H1 (cell line): ENCODE data around the gene ACOT12.

Experiments
- BRCA1 ChIP-seq: IDR thresholded peaks from 2 replicates; pipeline ENCODE4 v1.6.1; 2012; ENCODE audit warnings: low read depth, low read length, improper control_type of control experiment
- CHD2 ChIP-seq: IDR thresholded peaks from 2 replicates; pipeline ENCODE4 v1.6.1; 2012; ENCODE audit warnings: low read length, improper control_type of control experiment
- CTCF ChIP-seq, 3 experiments: IDR thresholded peaks; 1 replicate in 2 of 3; 2 replicates in 1 of 3; pipeline versions ENCODE4 v1.5.1 to v1.6.1; 2011; ENCODE audit warnings: low read length in 3 of 3, mild to moderate bottlenecking in 3 of 3, inconsistent platforms in 2 of 3, low read depth in 1 of 3, moderate library complexity in 1 of 3; ENCODE audit not compliant: insufficient read depth in 1 of 3; ENCODE audit errors: control extremely low read depth in 1 of 3
- EP300 ChIP-seq, 2 experiments: IDR thresholded peaks; 1 replicate in 1 of 2; 2 replicates in 1 of 2; pipeline ENCODE4 v1.6.1; 2011 to 2012; ENCODE audit warnings: low read depth in 2 of 2, low read length in 2 of 2, mild to moderate bottlenecking in 2 of 2, borderline replicate concordance in 1 of 2, inconsistent platforms in 1 of 2, moderate library complexity in 1 of 2
- EZH2 ChIP-seq: fragments of 200-600 bp; sonication (generic); IDR thresholded peaks from 2 replicates; pipeline ENCODE4 v1.7.1; 2012; ENCODE audit warnings: low read depth, mild to moderate bottlenecking, moderate library complexity, low read length, inconsistent platforms; ENCODE audit not compliant: severe bottlenecking
- HDAC6 ChIP-seq: IDR thresholded peaks from one replicate; pipeline ENCODE4 v1.7.1; 2012; ENCODE audit warnings: low read depth, mild to moderate bottlenecking, inconsistent platforms, low read length, moderate library complexity
- PHF8 ChIP-seq: fragments of 200-600 bp; sonication (generic); conservative IDR thresholded peaks from 2 replicates; pipeline ENCODE4 v1.7.1; 2012; ENCODE audit warnings: low read depth, mild to moderate bottlenecking, inconsistent platforms, low read length, moderate library complexity
- POLR2A ChIP-seq, 2 experiments: IDR thresholded peaks; 1 replicate in 1 of 2; 2 replicates in 1 of 2; pipeline ENCODE4 v1.6.1; 2011; ENCODE audit warnings: low read depth in 2 of 2, low read length in 2 of 2, mild to moderate bottlenecking in 2 of 2; ENCODE audit errors: control extremely low read depth in 1 of 2
- ZNF274 ChIP-seq: IDR thresholded peaks from 2 replicates; pipeline ENCODE4 v1.7.0; 2012; ENCODE audit warnings: low read length, borderline replicate concordance; ENCODE audit errors: extremely low read depth

GRCh38 chr5:81383867-81384266 lies 10.1 kb downstream of the ACOT12 start:
- no peak for TF ChIP-seq CTCF (IDR thresholded peaks at IDR 0.05; ENCODE audit: control extremely low read depth in 1 of 3, insufficient read depth in 1 of 3, low read depth in 1 of 3, low read length in 3 of 3)
- no peak for TF ChIP-seq POLR2A (IDR thresholded peaks at IDR 0.05; ENCODE audit: control extremely low read depth in 1 of 2, low read depth in 2 of 2, low read length in 2 of 2)
- TF ChIP-seq HDAC6 = no peak
- TF ChIP-seq PHF8 = no peak
- TF ChIP-seq EZH2 = no peak
- TF ChIP-seq CHD2 = no peak
- no peak for TF ChIP-seq EP300 (IDR thresholded peaks at IDR 0.05; ENCODE audit: borderline replicate concordance in 1 of 2, low read depth in 2 of 2, low read length in 2 of 2)
- no peak for TF ChIP-seq BRCA1
- no peak for TF ChIP-seq ZNF274
